CD4-positive, alpha-beta T cell (primary cell): ENCODE data around the gene XYLT1. TPM values are rescaled to one million over a fixed set of nuclear protein-coding genes. Genes with fewer than 3 reads are reported as not detected.

Source experiments
- ATAC-seq: fragments of 200-7000 bp; cut with Tn5 transposase; one replicate; pipeline ENCODE4 v1.10.0; 2022; ENCODE audit warnings: mild to moderate bottlenecking; ENCODE audit not compliant: poor library complexity
- CTCF ChIA-PET: fragments of 350-600 bp; sonication (Branson Sonifier 250); formaldehyde crosslinking; loops from one replicate; lab custom pipeline; 2021; ENCODE audit warnings: antibody characterized with exemption, inconsistent platforms; lab: Charles Lee
- POLR2A ChIA-PET: fragments of 350-600 bp; sonication (Branson Sonifier 250); formaldehyde crosslinking; loops from one replicate; lab custom pipeline; 2021; ENCODE audit warnings: antibody characterized with exemption, inconsistent platforms; lab: Charles Lee
- DNase-seq, 14 experiments: peaks; one replicate each; pipeline ENCODE4 v3.0.0-alpha.2; 2013 to 2020; ENCODE audit warnings: mixed read lengths in 2 of 14
- H3K27ac ChIP-seq, 2 donors: one replicate each; pipeline versions ENCODE4 v1.5.1 to v1.7.0; 2013; ENCODE audit warnings: low read length in 2 of 2, low read depth in 1 of 2, mild to moderate bottlenecking in 1 of 2
- H3K27me3 ChIP-seq, 2 experiments: 1 replicate in 1 of 2; 2 replicates in 1 of 2; pipeline versions ENCODE4 v1.6.1 to v1.7.0; 2013; ENCODE audit warnings: low read length in 2 of 2, control low read depth in 1 of 2, mild to moderate bottlenecking in 1 of 2, moderate library complexity in 1 of 2; ENCODE audit not compliant: insufficient read depth in 2 of 2, control insufficient read depth in 1 of 2
- H3K36me3 ChIP-seq: one replicate; pipeline ENCODE4 v1.6.1; 2013; ENCODE audit warnings: low read length, control low read depth; ENCODE audit not compliant: insufficient read depth
- H3K4me1 ChIP-seq: one replicate; pipeline ENCODE4 v1.6.1; 2013; ENCODE audit warnings: low read length, control low read depth; ENCODE audit not compliant: insufficient read depth
- H3K4me3 ChIP-seq: one replicate; pipeline ENCODE4 v1.5.1; 2013; ENCODE audit warnings: mild to moderate bottlenecking, low read length, moderate library complexity
- H3K9me3 ChIP-seq, 2 experiments: 1 replicate in 1 of 2; 2 replicates in 1 of 2; pipeline versions ENCODE4 v1.6.1 to v1.7.0; 2013; ENCODE audit warnings: low read length in 2 of 2, mild to moderate bottlenecking in 2 of 2, control low read depth in 1 of 2, moderate library complexity in 1 of 2; ENCODE audit not compliant: control insufficient read depth in 1 of 2, insufficient read depth in 1 of 2
- H3K27ac Mint-ChIP-seq: one replicate; pipeline ENCODE4 v1.8.0; 2020; ENCODE audit warnings: mixed read lengths
- H3K27me3 Mint-ChIP-seq: one replicate; pipeline ENCODE4 v1.8.0; 2021; ENCODE audit warnings: mixed read lengths
- H3K36me3 Mint-ChIP-seq: one replicate; pipeline ENCODE4 v1.8.0; 2021; ENCODE audit warnings: low read depth, mixed read lengths
- H3K4me1 Mint-ChIP-seq: one replicate; pipeline ENCODE4 v1.8.0; 2021; ENCODE audit warnings: low read depth, mixed read lengths
- H3K4me3 Mint-ChIP-seq: one replicate; pipeline ENCODE4 v1.8.0; 2020; ENCODE audit warnings: mild to moderate bottlenecking, mixed read lengths
- H3K9me3 Mint-ChIP-seq: one replicate; pipeline ENCODE4 v1.8.0; 2020; ENCODE audit warnings: mixed read lengths
- intact Hi-C, 2 experiments: fragments of 100-400 bp; cut with DNase I in 1 of 2; cut with micrococcal nuclease in 1 of 2; formaldehyde crosslinking; loops; one replicate each; pipeline versions ENCODE4 v1.15.1 to v1.9.0; 2023 to 2025; cut with DNase I, micrococcal nuclease
- total RNA-seq, 174 experiments: library from RNA in 2 of 174; stranded (reverse) in 2 of 174; gene quantifications; one replicate each; pipeline ENCODE4 v1.2.3 and lab custom pipeline; 2021 to 2026
- TF ChIP-seq, protein P1 (sequence below): fragments of 200-600 bp; IDR thresholded peaks from one replicate; pipeline ENCODE4 v1.8.0; 2022; ENCODE audit warnings: antibody characterized with exemption, mild to moderate bottlenecking

Gene XYLT1
- total RNA-seq, 2 experiments from 2014 or later = 26.0 to 27.1 TPM

DNA sequence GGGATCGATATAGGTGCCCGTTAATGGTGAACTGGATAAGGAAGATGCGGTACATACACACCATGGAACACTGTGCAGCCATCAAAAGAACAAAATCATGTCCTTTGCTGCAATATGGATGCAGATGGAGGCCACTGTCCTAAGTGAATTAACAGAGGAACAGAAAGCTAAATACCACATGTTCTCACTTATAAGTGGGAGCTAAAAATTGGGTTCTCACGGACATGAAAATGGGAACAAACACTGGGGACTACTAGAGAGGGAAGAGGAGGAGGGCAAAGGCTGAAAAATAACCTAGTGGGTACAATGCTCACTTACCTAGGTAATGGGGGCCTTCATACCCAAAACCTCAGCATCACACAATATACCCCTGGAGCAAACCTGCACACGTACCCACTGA is 302.6 kb downstream of the XYLT1 start:
- Mint-ChIP-seq H3K27ac (no peak overlapping the region), H3K9me3 (no peaks in the 10 kb centered on the region), H3K4me3 (no peak overlapping the region), H3K36me3 (peaks cover 37% of the 10 kb centered on the region), H3K27me3 (no peaks in the 10 kb centered on the region), H3K4me1 (peaks cover 6% of the 10 kb centered on the region)
- Histone ChIP-seq H3K27ac (no peak overlapping the region), H3K9me3 (no peaks in the 10 kb centered on the region), H3K27me3 (no peaks in the 10 kb centered on the region), H3K4me1 (no peaks in the 10 kb centered on the region), H3K36me3 (no peaks in the 10 kb centered on the region), H3K4me3 (no peak overlapping the region)
- DNase-seq (no peak), ATAC-seq (no peak)
- CTCF ChIA-PET = no interaction called here
- TF ChIP-seq, protein P1, sequence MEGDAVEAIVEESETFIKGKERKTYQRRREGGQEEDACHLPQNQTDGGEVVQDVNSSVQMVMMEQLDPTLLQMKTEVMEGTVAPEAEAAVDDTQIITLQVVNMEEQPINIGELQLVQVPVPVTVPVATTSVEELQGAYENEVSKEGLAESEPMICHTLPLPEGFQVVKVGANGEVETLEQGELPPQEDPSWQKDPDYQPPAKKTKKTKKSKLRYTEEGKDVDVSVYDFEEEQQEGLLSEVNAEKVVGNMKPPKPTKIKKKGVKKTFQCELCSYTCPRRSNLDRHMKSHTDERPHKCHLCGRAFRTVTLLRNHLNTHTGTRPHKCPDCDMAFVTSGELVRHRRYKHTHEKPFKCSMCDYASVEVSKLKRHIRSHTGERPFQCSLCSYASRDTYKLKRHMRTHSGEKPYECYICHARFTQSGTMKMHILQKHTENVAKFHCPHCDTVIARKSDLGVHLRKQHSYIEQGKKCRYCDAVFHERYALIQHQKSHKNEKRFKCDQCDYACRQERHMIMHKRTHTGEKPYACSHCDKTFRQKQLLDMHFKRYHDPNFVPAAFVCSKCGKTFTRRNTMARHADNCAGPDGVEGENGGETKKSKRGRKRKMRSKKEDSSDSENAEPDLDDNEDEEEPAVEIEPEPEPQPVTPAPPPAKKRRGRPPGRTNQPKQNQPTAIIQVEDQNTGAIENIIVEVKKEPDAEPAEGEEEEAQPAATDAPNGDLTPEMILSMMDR = no peak
- POLR2A ChIA-PET = no interaction called here
- intact Hi-C loops = no loop called here

DNA sequence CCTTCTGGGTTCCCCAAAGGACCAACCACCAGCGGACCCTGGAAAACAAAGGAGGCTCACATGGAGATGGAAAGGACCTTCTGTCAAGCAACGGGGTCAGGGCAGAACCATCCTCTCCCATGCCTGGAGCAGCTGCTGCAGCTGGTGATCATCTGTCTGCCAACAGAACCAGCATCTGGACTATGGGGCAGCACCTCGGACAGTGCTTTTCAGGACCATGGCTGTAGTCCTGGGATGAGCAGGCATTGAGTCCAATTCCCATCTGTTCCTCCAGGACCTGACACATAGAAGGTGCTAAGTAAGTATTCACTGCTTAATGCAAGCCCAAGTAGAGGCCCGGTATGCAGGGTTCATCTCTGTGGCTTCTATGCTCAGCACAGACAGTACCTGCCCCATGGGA is 304.7 kb downstream of the XYLT1 start:
- ATAC-seq (no peak), DNase-seq (no peak)
- Histone ChIP-seq H3K36me3 (no peaks in the 10 kb centered on the region), H3K9me3 (no peaks in the 10 kb centered on the region), H3K27ac (no peak overlapping the region), H3K4me3 (no peak overlapping the region), H3K4me1 (no peaks in the 10 kb centered on the region), H3K27me3 (no peaks in the 10 kb centered on the region)
- ChIA-PET POLR2A (no interaction called here), CTCF (no interaction called here)
- Mint-ChIP-seq H3K27ac (no peak overlapping the region), H3K36me3 (peaks cover 42% of the 10 kb centered on the region), H3K27me3 (no peaks in the 10 kb centered on the region), H3K4me3 (no peak overlapping the region), H3K9me3 (no peaks in the 10 kb centered on the region), H3K4me1 (no peaks in the 10 kb centered on the region)
- TF ChIP-seq, protein P1 = no peak
- intact Hi-C loops = no loop called here

DNA sequence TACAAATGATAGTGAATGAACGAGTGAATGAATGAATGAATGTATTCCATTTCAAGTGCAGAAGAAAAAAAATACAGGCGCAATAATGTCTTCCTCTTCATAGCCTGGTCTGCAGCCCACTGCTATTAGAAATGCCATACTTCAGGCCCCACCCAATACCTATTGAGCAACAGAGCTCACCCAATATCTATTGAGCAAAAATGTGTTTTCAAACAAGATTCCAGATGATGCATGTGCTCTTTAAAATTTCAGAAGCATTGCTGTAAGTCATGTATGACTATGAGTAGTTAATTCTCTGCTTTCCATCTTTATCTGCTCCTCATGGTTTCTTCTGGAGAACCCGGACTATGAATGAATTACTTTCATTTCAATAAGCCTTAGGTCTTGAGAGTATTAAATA is 308.2 kb downstream of the XYLT1 start:
- Histone ChIP-seq H3K9me3 (no peaks in the 10 kb centered on the region), H3K4me1 (no peaks in the 10 kb centered on the region), H3K27ac (no peak overlapping the region), H3K4me3 (no peak overlapping the region), H3K27me3 (no peaks in the 10 kb centered on the region), H3K36me3 (peaks cover 2% of the 10 kb centered on the region)
- Mint-ChIP-seq H3K36me3 (peaks cover 43% of the 10 kb centered on the region), H3K9me3 (no peaks in the 10 kb centered on the region), H3K27me3 (no peaks in the 10 kb centered on the region), H3K4me3 (no peak overlapping the region), H3K4me1 (no peaks in the 10 kb centered on the region), H3K27ac (no peak overlapping the region)
- ATAC-seq = no peak
- DNase-seq = peak in 2 of 14 experiments; percentile 34 to 53
- POLR2A ChIA-PET = no interaction called here
- CTCF ChIA-PET = no interaction called here
- intact Hi-C loops = no loop called here
- TF ChIP-seq, protein P1 = no peak
